Measurements from ENCODE around the gene SEMA3E.
"Not testable (repeated sequence)": the region's sequence is repeated elsewhere in the genome, so short reads cannot be mapped to it uniquely, and the experiment has no call there.

The SEMA3E gene

DNA sequence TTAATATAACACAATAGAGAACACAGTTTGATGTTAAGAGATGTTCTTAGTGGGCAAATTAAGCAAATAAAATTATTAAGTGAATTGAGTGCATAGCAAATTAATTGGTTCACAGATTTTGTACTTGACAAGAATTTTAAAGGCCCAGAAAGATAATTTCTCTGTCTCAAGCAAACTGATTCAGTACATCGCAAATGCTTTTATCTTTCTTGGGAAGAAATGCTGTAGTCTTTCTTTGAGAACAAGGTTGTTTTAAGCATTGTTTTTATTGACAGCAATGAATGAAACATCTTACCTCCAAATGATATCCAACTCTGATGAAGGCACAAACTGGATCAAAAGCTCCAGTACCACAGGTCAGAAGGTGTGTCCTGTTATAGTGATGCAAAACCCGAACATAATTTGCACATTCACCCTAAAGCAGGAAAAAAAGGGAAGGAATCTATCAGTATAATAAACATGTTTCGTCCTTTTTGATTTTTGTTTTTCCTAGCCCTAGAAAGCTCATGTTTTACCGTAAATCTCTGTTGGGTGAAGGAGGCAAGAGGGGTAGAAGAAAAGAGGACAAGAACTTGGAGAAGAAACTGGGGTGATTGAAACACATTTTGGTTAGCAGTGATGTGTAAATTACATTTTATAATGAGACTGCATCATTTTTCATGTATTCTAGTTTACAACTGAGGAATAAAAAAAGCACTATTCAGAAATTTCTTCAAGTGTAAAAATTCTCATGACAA, 182.6 kb downstream of the SEMA3E start:
- Histone ChIP-seq H3F3A (ENCODE audit: insufficient read depth, low read length) (no peaks in the 10 kb centered on the region), H3K9me3 (ENCODE audit: low read length) (no peaks in the 10 kb centered on the region), H3K4me3 (ENCODE audit: low read depth, low read length, poor library complexity, severe bottlenecking) (no peak overlapping the region), H3K36me3 (ENCODE audit: insufficient read depth, low read length) (no peaks in the 10 kb centered on the region), H2AFZ (ENCODE audit: low read length) (no peak overlapping the region), H4K20me1 (ENCODE audit: insufficient read depth, low read length) (no peaks in the 10 kb centered on the region), H3K27me3 (ENCODE audit: insufficient read depth, low read length) (no peaks in the 10 kb centered on the region), H3K9ac (ENCODE audit: low read length) (no peak overlapping the region), H3K4me1 (ENCODE audit: insufficient read depth, low read length, severe bottlenecking) (no peaks in the 10 kb centered on the region), H3K79me2 (ENCODE audit: insufficient read depth, low read length) (no peaks in the 10 kb centered on the region), H3K9me2 (ENCODE audit: low read depth, low read length) (no peaks in the 10 kb centered on the region), H3K4me2 (ENCODE audit: low read length) (no peak overlapping the region), H3K27ac (ENCODE audit: low read depth, low read length, poor library complexity, severe bottlenecking) (no peak overlapping the region)
- TF ChIP-seq EZH2 (IDR thresholded peaks at IDR 0.05; ENCODE audit: borderline replicate concordance, low read length): no peak
- TF ChIP-seq, protein P1, sequence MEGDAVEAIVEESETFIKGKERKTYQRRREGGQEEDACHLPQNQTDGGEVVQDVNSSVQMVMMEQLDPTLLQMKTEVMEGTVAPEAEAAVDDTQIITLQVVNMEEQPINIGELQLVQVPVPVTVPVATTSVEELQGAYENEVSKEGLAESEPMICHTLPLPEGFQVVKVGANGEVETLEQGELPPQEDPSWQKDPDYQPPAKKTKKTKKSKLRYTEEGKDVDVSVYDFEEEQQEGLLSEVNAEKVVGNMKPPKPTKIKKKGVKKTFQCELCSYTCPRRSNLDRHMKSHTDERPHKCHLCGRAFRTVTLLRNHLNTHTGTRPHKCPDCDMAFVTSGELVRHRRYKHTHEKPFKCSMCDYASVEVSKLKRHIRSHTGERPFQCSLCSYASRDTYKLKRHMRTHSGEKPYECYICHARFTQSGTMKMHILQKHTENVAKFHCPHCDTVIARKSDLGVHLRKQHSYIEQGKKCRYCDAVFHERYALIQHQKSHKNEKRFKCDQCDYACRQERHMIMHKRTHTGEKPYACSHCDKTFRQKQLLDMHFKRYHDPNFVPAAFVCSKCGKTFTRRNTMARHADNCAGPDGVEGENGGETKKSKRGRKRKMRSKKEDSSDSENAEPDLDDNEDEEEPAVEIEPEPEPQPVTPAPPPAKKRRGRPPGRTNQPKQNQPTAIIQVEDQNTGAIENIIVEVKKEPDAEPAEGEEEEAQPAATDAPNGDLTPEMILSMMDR (IDR thresholded peaks at IDR 0.05; ENCODE audit: low read length): no peak

- H3K4me1 ChIP-seq (ENCODE audit: insufficient read depth, low read length, severe bottlenecking): no peaks in the 10 kb centered on the region
- no peaks in the 10 kb centered on the region for H3K9me3 ChIP-seq (ENCODE audit: low read length)
- no peak for TF ChIP-seq EZH2 (IDR thresholded peaks at IDR 0.05; ENCODE audit: borderline replicate concordance, low read length)
- TF ChIP-seq, protein P1 (IDR thresholded peaks at IDR 0.05; ENCODE audit: low read length): no peak
- no peak overlapping the region for H3K9ac ChIP-seq (ENCODE audit: low read length)
- H3K36me3 ChIP-seq (ENCODE audit: insufficient read depth, low read length): no peaks in the 10 kb centered on the region
- no peaks in the 10 kb centered on the region for H4K20me1 ChIP-seq (ENCODE audit: insufficient read depth, low read length)
- no peaks in the 10 kb centered on the region for H3K79me2 ChIP-seq (ENCODE audit: insufficient read depth, low read length)
- no peaks in the 10 kb centered on the region for H3K9me2 ChIP-seq (ENCODE audit: low read depth, low read length)
- no peak overlapping the region for H2AFZ ChIP-seq (ENCODE audit: low read length)
- no peak overlapping the region for H3K27ac ChIP-seq (ENCODE audit: low read depth, low read length, poor library complexity, severe bottlenecking)
- no peaks in the 10 kb centered on the region for H3F3A ChIP-seq (ENCODE audit: insufficient read depth, low read length)
- no peak overlapping the region for H3K4me2 ChIP-seq (ENCODE audit: low read length)
- H3K4me3 ChIP-seq (ENCODE audit: low read depth, low read length, poor library complexity, severe bottlenecking): no peak overlapping the region
- H3K27me3 ChIP-seq (ENCODE audit: insufficient read depth, low read length): no peaks in the 10 kb centered on the region
These were observed 183.3 kb downstream of the SEMA3E start for GRCh38 chr7:83465643-83466042.

- H3K9ac ChIP-seq (ENCODE audit: low read length); H3K4me3 ChIP-seq (ENCODE audit: low read depth, low read length, poor library complexity, severe bottlenecking): not testable (repeated sequence)
These were observed 187.1 kb downstream of the SEMA3E start for GRCh38 chr7:83461820-83462219.

DNA sequence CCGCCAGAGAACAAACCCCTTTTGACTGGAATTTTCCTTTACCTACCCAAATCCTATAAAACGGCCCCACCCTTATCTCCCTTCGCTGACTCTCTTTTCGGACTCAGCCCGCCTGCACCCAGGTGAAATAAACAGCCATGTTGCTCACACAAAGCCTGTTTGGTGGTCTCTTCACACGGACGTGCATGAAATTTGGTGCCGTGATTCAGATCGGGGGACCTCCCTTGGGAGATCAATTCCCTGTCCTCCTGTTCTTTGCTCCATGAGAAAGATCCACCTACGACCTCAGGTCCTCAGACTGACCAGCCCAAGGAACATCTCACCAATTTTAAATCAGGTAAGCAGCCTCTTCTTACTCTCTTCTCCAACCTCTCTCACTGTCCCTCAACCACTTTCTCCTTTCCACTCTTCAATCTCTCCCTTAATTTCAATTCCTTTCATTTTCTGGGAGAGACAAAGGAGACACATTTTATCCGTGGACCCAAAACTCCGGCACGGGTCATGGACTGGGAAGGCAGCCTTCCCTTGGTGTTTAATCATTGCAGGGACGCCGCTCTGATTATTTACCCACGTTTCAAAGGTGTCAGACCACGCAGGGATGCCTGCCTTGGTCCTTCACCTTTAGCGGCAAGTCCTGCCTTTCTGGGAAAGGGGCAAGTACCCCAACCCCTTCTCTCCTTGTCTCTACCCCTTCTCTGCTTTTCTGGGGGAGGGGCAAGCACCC, 188.8 kb downstream of the SEMA3E start:
- H3K27me3 ChIP-seq (ENCODE audit: insufficient read depth, low read length); H4K20me1 ChIP-seq (ENCODE audit: insufficient read depth, low read length); H3K9ac ChIP-seq (ENCODE audit: low read length); H3K4me3 ChIP-seq (ENCODE audit: low read depth, low read length, poor library complexity, severe bottlenecking); H3K9me3 ChIP-seq (ENCODE audit: low read length); H3K79me2 ChIP-seq (ENCODE audit: insufficient read depth, low read length); H3K4me2 ChIP-seq (ENCODE audit: low read length); H3K9me2 ChIP-seq (ENCODE audit: low read depth, low read length); H3F3A ChIP-seq (ENCODE audit: insufficient read depth, low read length); H3K27ac ChIP-seq (ENCODE audit: low read depth, low read length, poor library complexity, severe bottlenecking); H2AFZ ChIP-seq (ENCODE audit: low read length); H3K4me1 ChIP-seq (ENCODE audit: insufficient read depth, low read length, severe bottlenecking); H3K36me3 ChIP-seq (ENCODE audit: insufficient read depth, low read length): not testable (repeated sequence)

More at GRCh38 chr7:83461820-83462219, 187.1 kb downstream of the SEMA3E start:
- not testable (repeated sequence) for H3F3A ChIP-seq (ENCODE audit: insufficient read depth, low read length); H3K79me2 ChIP-seq (ENCODE audit: insufficient read depth, low read length); H3K4me1 ChIP-seq (ENCODE audit: insufficient read depth, low read length, severe bottlenecking); H3K9me2 ChIP-seq (ENCODE audit: low read depth, low read length); H3K9me3 ChIP-seq (ENCODE audit: low read length); H3K4me2 ChIP-seq (ENCODE audit: low read length); H3K36me3 ChIP-seq (ENCODE audit: insufficient read depth, low read length); H3K27me3 ChIP-seq (ENCODE audit: insufficient read depth, low read length); H2AFZ ChIP-seq (ENCODE audit: low read length); H4K20me1 ChIP-seq (ENCODE audit: insufficient read depth, low read length); H3K27ac ChIP-seq (ENCODE audit: low read depth, low read length, poor library complexity, severe bottlenecking)

DNA sequence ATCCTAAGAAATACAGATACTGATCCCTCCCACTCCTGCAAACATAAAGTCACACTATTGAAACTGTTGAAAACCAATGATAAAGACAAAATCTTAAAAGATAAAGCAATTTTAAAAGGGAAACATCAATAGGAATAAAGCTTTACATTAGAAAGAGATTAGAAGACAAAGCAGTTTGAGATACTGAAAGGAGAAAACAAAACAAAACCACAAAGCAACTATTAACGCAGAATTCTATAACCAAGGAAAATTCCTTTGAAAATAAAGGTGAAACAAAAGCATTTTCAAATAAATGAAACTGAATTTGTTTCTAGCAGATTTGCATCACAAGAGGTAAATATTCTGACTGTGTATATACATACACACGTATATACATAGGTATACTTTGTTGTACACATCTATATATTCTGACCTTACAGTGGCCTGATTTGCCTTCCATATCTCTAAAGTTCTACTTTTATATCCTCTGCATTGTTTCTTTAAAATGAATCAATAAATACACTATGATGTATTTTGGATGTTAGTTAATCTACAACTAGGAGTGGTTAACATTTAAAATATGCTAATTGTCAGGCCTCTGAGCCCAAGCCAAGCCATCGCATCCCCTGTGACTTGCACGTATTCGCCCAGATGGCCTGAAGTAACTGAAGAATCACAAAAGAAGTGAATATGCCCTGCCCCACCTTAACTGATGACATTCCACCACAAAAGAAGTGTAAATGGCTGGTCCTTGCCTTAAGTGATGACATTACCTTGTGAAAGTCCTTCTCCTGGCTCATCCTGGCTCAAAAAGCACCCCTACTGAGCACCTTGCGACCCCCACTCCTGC, 189.6 kb downstream of the SEMA3E start:
- not testable (repeated sequence) for H3K36me3 ChIP-seq (ENCODE audit: insufficient read depth, low read length); H3K27me3 ChIP-seq (ENCODE audit: insufficient read depth, low read length); H3K9ac ChIP-seq (ENCODE audit: low read length); H3K4me3 ChIP-seq (ENCODE audit: low read depth, low read length, poor library complexity, severe bottlenecking); H2AFZ ChIP-seq (ENCODE audit: low read length); H3K4me2 ChIP-seq (ENCODE audit: low read length); H4K20me1 ChIP-seq (ENCODE audit: insufficient read depth, low read length); H3K27ac ChIP-seq (ENCODE audit: low read depth, low read length, poor library complexity, severe bottlenecking); H3F3A ChIP-seq (ENCODE audit: insufficient read depth, low read length); H3K79me2 ChIP-seq (ENCODE audit: insufficient read depth, low read length); H3K9me3 ChIP-seq (ENCODE audit: low read length); H3K4me1 ChIP-seq (ENCODE audit: insufficient read depth, low read length, severe bottlenecking); H3K9me2 ChIP-seq (ENCODE audit: low read depth, low read length)

Measured in OCI-LY1 (cell line).